HG03521 (cell line): ENCODE measurements around the gene NODAL.
"Not testable (repeated sequence)": the region's sequence is repeated elsewhere in the genome, so short reads cannot be mapped to it uniquely, and the experiment has no call there.

Experiments
- ATAC-seq: cut with Tn5 transposase; IDR thresholded peaks from one replicate; pipeline ENCODE4 v1.9.1; 2021; ENCODE audit warnings: mild to moderate bottlenecking, moderate library complexity; ENCODE audit not compliant: unreplicated experiment

The NODAL gene

DNA sequence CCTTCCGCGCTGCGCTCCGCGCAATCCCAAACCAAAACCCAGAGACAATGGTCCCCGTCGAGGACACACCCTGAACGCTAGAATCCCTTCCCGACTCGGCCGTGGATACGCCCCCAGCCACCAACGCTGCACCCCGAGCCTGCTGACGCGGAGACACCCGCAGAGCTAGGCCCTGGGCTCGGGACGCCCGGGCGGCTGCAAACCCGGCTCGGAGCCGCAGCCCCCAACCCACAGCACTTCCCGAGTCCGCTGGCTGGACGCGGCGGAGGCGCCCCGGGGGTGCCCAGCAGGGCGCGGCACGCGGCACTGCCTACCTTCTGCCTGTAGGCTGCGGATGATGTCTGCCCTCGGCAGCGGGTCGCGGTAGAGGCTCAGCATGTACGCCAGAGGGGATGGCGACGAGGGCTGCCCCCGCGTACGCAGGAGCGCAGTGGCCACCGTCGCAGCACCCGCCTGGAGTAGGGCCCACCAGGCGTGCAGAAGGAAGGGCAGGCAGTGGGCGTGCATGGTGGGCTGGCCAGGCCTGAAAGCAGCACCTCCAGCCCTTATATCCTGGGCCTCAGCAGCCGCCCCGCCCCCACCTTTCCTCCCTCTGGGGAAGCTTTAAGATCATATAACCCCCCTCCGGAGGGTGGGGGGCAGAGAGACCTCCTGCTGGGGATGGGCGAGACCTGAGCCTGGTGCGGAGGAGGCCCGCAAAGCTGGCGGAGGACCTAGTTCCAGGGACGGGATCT, at the start of gene NODAL:
Gene NODAL, minus strand, starts transcription at position 521 of the 734 bp plus-strand sequence. Its CDS starts 14 bp downstream, at position 507.
- ATAC-seq: no peak

DNA sequence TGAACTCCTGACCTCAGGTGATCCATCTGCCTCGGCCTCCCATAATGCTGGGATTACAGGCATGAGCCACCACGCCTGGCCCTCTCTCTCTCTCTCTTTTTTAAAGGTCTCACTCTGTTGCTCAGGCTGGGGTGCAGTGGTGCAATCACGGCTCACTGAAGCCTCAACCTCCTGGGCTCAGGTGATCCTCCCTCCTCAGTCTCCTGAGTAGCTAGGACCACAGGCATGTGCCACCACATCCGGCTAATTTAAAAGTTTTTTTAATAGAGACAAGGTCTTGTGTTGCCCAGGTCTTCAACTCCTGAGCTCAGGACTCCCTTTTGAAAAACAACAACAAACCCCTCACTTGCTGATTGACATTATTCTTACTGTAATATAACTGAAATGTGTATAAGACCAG, 48.7 kb upstream of the NODAL start:
- no peak for ATAC-seq

DNA sequence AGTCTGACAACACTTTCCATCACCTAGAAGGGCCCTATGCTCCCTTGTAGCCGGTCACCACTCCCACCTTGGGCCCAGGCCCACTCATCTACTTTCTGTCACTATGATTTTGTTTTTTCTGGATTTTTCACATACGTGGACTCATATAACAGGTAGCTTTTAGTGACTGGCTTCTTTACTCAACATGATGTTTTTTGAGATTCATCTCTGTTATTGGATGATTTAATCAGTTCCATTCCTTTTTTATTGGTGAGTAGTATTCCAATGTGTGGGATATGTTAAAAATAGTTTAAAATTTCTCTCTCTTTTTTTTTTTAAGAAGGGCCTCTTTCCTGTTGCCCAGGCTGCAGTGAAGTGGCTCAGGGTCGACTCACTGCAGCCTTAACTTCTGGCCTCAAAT, 46.3 kb upstream of the NODAL start:
- no peak for ATAC-seq

DNA sequence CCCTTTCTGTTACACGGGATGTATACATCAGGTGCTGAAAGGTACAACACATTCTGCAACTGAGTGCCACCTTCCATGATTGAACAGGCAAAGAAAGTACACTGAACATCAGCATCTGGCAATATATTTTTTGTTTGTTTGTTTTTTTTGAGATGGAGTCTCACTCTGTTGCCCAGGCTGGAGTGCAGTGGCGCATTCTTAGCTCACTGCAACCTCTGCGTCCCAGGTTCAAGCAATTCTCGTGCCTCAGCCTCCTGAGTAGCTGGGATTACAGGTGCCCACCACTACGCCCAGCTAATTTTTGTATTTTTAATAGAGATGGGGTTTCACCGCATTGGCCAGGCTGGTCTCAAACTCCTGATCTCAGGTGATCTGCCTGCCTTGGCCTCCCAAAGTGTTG, 42.4 kb upstream of the NODAL start:
- not testable (repeated sequence) for ATAC-seq

DNA sequence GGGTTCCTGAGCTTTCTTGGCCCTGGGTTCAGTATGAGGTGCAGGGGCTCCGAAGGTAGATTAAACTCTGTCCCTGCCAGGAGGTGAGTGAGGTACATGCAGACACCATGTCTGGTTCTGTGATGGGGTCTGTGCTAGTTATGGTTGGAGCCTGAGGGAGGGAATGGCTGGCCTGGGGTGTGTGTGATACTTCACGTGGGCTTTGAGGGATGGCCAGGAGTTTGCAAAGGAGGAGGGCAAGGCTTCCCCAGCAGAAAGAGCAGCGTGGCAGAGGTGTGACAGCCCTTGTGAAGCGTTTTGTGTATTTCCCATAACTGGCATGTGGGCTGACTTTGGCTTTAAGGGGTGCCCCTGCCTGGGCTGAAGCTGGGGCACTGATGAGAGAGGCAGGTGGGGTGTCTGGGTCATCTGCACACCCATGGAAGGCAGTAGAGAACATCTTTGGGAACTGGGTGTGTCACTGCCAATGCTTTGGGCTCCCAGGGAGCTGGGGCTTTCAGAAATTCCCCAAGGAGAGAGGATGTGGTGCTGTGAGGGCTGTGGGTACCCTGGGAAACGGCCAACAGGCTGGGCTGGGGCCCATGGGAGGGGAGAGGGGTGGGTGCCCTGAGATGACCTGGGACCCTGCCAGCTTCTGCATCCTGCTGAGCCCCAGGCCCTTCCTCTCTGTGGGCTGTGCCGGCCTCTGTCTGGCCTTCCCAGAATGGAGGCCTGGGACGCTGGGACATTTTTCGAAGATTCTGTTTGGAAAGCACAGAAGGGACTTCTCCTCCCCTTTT, 41.7 kb upstream of the NODAL start:
- ATAC-seq: no peak

DNA sequence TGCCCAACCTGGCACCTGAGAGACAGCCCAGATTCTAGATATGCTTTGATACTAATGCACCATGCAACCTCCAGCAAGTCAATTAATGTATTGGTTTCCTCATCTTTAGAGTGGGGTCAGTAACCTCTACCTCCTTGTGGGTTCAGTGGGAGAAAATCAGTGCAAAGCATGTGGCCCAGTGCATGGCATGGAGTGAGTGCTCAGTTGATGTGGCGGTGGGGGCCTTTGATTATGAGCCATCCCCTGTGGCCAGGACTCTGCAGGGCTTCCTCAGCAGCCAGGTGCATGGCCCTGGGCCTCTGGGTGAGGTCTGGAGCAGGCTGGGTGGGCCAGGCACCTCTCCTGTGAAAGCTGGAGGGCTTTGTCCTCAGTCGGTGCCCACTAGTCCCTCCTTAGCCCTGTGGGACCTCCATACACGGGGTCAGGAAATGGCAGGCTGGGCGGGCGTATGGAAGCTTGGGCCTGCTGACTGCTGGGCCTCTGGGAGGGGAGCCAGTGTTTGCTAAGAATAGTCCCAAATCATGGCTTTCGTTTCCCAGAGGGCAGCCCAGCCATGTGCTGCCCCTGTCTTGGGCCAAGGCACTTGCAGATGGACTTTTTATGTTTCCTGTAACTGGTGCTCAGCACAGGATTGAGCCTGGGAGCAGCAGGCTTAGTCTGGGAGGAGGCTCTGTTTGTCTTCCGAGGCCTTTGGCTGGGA, 40.5 kb upstream of the NODAL start:
- no peak for ATAC-seq

DNA sequence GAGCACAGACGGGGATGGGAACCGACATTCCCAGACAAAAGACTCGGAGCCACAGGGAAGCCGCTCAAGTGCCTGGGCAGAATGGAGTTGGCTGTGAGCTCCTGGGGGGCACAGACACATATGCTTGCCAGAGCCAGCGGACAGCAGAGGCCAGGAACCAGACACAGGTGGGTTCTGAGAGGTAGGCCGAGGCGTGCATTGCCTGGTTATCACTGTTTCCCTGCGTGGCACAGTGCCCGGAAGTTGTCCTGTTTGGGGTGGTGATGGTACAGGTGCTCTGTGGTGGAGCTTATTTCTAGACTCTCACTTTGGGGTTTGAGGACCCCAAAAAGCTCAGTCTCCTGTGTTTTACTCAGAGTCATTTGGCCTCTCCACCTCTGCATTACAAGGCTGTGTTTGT, 39.6 kb upstream of the NODAL start:
- no peak for ATAC-seq

DNA sequence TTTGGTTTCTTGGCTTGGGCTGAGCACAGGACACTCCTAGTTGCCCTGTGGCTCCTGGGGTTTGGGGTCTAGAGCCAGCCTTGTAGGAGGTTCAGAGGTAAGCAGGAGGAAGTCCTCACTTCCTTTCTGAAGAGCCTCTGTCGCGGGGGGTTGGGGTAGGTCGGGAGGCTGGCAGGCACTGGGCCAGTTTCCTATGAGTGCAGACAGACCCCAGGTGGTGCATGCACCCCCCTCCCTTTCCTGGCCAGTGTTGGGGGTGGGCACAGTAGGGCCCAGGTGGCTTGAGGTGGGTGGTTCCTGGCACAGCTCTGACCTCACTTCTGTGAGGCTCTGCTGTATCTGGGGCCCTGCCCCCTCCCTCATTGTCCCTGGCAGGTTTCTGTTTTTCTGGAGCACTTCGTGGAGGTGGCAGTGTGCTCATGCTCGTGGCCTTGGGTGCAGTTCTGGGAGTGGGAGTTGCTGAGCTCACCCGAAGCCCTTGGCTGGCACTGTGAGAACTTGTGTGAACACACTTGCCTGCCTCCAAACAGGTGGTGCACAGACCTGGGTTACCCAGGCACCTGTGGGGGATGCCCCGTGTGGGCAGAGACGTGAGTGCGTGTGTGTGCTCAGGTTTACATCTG, 38.9 kb upstream of the NODAL start:
- ATAC-seq: no peak

DNA sequence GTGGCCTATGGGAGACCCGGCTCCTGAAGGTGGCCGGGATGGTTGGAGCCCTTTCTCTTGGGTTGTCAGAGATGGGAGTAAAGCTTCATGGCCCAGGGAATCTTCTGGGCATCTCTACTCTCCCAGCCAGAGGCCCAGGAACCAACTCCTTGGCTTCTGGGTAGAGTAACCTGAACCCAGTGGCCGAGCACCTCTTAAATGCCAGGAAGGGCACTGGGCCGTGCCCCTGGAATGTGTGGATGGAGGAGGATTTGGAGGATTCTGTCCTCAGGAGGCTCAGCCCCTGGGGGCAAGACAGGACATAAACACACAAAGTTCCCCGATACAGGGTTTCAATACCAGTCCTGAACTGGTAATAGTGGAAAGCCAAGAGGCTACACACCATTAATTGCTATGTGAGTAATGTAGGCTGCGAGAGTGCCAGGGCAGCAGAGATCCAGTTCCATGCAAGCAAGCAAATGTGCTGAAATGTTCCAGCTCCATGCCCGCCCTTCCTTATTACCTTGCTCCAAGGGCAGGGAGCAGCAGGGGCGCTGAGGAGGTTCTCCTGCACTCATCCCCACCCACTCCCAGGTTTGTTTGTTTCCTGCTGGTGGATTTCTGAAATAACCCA, 38.3 kb upstream of the NODAL start:
- ATAC-seq: no peak

DNA sequence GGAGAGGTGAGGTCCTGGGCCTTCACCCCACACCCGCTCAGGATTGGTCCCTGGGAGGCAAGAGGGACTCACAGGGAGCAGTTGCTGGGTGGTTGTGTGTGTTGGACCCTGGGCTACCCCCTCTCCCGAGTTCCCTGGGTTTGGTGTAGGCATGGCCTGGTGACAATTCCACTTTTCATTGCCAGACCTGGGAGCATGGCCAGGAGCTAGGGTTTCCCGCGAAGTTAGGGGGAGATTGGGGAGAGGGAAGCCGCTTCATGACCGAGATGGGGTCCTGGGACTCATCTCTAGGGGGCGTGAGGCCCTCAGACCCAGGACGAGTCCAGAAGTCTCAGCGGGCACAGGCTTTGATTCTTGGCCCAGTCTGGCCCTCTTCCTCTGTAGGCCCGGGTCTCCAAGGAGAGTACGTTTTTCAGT, 37.7 kb upstream of the NODAL start:
- no peak for ATAC-seq

DNA sequence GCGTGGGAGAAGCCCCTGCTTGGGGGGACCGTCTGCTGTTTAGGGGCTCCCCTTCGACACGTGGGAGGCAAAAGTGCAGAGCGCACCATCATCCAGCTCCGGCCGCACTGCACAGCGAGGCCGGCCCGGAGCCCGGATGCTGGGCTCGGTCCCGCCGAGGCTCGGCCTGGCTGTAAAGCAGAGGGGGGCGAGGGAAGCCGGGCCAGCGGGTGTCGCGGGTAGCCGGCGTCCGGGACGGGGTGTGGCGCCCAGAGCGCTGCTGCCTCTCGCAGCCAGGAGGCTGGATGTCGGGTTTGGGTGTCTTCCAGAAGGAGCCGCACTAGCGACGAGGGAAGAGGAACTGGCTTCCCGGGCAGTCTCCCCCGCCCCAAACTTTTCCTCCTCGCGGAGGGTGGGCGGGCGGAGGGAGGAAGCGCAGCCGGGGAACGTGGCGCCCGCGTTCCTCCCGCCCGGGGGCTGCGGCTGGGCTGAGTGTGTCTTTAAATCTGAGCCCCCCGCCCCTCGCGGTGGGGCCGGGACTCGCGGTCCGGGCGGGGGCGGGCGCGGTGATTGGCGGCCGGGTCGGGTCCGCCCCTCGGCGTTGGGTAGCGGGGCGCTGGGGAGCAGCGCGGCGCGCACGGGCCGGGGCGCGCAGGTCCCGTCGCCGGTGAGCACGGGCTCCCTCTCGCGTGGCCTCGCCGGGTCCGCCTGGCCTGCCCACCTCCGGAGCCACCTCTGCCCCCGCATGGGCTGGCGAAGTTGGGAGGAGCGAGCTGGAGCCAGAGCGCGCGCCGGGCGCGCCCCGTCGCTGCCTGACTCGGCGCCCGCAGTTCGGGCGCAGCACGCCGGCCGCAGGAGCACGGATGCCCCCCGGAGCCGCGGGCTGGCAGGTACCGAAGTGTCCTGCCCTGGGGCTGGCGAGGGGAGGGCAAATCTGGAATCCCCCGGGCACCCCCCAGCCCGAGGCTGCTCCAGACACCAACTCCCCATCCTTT, 37.0 kb upstream of the NODAL start, which contains the start of gene PALD1:
Gene PALD1, plus strand, starts transcription at position 577 of the 974 bp plus-strand sequence. CDS start 47,185 bp downstream, outside the sequence.
- ATAC-seq: no peak

DNA sequence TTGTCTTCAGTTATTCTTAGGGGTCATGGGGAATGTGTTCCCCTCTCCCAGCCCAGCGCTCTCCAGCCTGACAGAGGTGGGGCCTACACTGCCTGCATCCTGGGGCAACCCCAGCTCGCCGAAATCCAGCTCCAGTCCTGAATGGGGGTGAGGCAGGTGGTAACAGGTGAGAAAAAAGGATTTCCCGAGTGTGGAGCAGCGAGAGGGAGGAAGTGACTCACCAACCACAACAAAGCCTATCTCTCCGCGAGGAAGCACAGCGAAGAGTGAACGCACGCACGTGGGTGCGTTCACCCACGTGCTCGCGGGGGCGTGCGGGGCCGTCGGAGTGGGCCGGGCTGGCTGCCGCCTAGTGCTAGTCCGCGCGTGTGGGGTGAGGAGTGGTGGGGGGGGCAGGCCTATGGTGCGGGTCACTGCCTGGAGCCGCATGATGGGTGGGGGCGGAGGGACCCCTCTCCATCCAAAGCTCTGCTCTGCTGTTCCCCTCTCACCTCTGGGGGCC, 36.2 kb upstream of the NODAL start:
- ATAC-seq: no peak

DNA sequence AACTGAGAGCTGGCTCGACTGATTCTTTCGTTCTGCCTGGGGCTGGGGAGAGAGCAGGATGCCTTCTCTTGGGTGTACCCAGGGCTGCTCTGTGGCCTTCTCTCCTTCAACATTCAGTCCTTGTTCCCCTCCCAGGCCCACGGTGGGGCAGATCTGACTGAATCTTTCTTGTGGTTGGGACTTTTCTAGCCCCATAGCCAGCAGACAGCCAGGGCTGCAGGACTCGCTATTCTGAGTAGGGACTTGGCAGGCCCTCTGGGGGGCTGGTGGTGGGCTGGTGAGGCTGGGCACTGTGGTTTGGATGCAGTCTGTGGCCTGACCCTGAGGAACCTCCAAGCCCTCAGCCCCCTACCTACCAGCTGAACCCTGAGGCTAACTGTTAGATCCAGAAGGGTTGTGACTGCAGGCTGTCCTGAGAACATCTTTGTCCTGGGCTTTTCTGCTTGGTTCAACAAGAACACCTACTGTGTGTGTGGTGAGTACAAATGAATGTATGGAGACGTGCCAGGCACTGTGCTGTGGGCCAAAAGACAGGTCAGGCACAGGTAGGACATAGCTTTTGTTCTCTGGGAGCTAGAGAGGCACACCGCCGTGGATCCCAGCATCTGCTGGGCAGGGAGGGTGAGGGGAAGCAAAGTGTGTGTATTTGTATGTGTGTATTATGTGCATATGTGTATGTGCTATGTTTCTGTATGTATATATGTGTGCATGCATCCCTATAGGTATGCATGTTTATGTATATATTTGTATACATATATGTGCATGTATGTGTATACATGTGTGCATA, 35.0 kb upstream of the NODAL start:
- no peak for ATAC-seq

DNA sequence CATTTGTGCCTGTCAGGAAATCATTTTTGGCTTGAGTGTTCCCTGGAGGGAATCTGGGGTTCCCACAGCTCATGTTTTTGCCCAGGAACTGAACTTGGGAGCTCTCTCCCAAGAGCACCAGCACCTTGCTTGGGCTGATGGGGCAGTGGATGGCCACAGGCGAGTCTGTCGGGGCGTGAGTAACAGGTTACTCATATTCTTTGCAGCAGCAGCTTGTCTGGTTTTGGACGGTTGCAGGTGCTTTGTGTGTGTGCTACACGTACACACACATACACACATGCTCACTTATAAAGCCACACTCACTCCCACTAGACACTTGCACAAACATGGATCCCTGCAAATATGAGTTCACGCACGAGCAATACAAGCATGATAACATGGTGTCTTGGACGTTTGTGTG, 34.2 kb upstream of the NODAL start:
- ATAC-seq: no peak

DNA sequence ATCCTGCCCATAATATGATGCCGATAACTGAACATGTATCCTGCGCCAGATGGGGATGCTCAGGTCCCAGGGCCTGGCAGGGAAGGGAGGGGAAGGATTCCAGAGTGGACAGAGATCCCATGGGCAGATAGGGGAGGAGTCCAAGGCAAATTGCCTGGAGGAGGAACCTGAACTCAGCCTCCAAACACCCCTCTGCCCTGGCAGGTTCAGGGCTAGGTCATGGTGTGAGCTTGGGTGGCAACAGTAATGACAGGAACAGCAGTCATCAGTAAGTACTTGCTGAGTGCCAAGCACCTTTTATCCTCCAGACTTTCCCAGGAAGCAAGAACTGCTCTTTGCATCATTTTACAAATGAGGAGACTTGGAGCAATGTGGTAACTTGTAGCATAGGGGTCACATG, 33.3 kb upstream of the NODAL start:
- ATAC-seq: no peak

DNA sequence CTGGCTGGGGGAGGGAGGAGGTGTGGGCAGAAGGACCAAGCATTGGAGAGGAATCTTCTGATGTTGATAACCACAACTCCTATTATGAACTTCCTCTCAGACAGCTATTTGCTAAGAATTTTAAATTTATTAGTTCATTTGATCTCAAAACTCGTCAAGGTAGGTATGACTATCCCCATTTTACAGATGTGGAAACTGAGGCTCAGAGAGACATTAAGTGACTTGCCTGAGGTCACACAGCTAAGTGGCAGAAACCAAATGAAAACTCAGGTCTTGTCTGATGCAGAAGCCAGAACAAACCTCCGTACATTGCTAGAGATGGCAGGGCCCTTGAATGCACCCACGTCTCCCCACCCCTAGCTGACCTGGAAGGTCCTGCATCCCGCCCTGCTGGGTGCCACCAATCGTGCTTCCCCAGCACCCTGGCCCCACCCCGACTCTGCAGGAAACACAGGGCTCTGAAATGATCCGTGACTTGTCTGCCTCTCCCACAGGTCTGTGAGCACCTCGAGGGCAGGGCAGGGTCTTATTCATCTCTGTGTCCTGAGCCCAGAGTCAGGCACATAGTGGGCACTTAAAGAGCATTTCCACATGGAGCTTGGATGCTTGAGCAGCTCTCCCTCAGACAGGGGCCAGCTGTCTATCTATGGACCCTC, 31.4 kb upstream of the NODAL start:
- no peak for ATAC-seq

DNA sequence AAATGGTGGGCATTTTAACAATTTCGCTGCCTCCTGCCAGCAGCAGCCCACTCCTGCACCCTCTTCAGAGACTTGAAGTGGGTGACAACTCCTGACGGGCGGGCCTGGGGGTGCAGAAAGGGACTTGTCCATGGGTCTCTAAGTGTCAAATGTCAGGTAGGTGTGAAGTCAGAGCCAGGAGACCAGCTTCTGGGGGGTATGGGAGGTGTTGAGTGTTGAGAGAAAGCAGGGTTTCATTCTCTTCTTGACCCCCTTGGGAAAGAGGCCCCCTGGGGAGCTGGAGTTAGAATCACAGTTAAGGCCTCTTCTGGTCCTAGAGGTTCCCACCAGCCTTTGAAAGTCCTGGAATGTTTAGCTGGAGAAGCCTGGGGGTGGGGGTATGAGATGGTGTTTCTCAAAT, 25.5 kb upstream of the NODAL start:
- ATAC-seq: no peak

DNA sequence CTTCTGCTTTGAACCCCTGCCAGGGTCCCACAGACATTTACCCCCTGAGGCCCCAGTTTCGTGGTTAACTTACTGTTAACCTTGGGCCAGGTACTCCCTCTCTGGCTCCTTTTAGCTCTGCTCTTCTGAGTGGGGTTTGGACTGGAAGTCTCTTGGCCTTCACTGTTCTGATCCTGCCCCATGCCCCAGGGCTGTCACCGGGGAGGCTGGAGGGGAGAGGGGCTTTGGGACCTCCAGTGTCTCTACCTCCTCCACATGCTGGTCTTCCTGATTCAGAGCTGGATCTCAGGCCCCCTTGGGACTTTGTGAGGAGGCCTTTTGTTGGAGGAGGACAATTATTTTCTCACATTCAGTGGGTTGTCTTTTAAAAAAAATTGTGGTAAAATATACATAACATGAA, 24.4 kb upstream of the NODAL start:
- ATAC-seq: no peak
